Mesenchymal stem cell (in vitro differentiated cells and primary cell): ENCODE measurements around the gene CLP1.
A peak's percentile ranks its signal among the peaks of the same experiment; 100 is the strongest.

Experiments used
- DNase-seq: peaks from one replicate; pipeline ENCODE4 v3.0.0-alpha.2; 2013
- H2AFZ ChIP-seq: one replicate; pipeline ENCODE4 v1.6.1; 2013; ENCODE audit warnings: low read depth, mild to moderate bottlenecking, control low read depth, inconsistent platforms, low read length, moderate library complexity
- H2AK5ac ChIP-seq: 2 replicates; pipeline ENCODE4 v1.6.1; 2013; ENCODE audit warnings: low read length, moderate library complexity, mild to moderate bottlenecking, inconsistent platforms; ENCODE audit not compliant: severe bottlenecking
- H2BK120ac ChIP-seq: one replicate; pipeline ENCODE4 v1.6.1; 2013; ENCODE audit warnings: low read depth, mild to moderate bottlenecking, inconsistent platforms, low read length, moderate library complexity
- H2BK12ac ChIP-seq, 2 experiments: one replicate each; pipeline ENCODE4 v1.6.1; 2013; ENCODE audit warnings: inconsistent platforms in 2 of 2, low read length in 2 of 2, mild to moderate bottlenecking in 2 of 2, moderate library complexity in 2 of 2, control low read depth in 1 of 2
- H2BK15ac ChIP-seq: one replicate; pipeline ENCODE4 v1.6.1; 2013; ENCODE audit warnings: mild to moderate bottlenecking, low read depth, inconsistent platforms; ENCODE audit not compliant: poor library complexity, severe bottlenecking
- H2BK5ac ChIP-seq: 2 replicates; pipeline ENCODE4 v1.6.1; 2013; ENCODE audit warnings: low read depth, mild to moderate bottlenecking, low read length, control low read depth, inconsistent platforms; ENCODE audit not compliant: poor library complexity, severe bottlenecking
- H3K14ac ChIP-seq, 2 experiments: one replicate each; pipeline ENCODE4 v1.6.1; 2013; ENCODE audit warnings: inconsistent platforms in 2 of 2, low read length in 2 of 2, control low read depth in 1 of 2, mild to moderate bottlenecking in 1 of 2, moderate library complexity in 1 of 2
- H3K18ac ChIP-seq, 2 experiments: one replicate each; pipeline ENCODE4 v1.6.1; 2013; ENCODE audit warnings: inconsistent platforms in 2 of 2, low read length in 2 of 2, control low read depth in 1 of 2, low read depth in 1 of 2, mild to moderate bottlenecking in 1 of 2
- H3K23ac ChIP-seq, 2 experiments: one replicate each; pipeline ENCODE4 v1.6.1; 2013; ENCODE audit warnings: inconsistent platforms in 2 of 2, low read length in 2 of 2, mild to moderate bottlenecking in 2 of 2, moderate library complexity in 2 of 2, control low read depth in 1 of 2
- H3K27ac ChIP-seq: 2 replicates; pipeline ENCODE4 v1.5.1; 2013; ENCODE audit warnings: mild to moderate bottlenecking, moderate library complexity, low read length, control low read depth, inconsistent platforms; ENCODE audit not compliant: poor library complexity, severe bottlenecking
- H3K27me3 ChIP-seq, 2 experiments: 2 replicates each; pipeline versions ENCODE4 v1.6.1 to v1.7.0; 2013; ENCODE audit warnings: low read length in 2 of 2, mild to moderate bottlenecking in 2 of 2, moderate library complexity in 2 of 2, control low read depth in 1 of 2, inconsistent platforms in 1 of 2; ENCODE audit not compliant: control insufficient read depth in 1 of 2, insufficient read depth in 1 of 2
- H3K36me3 ChIP-seq, 2 experiments: 2 replicates each; pipeline versions ENCODE4 v1.6.1 to v1.7.0; 2013; ENCODE audit warnings: low read length in 2 of 2, control low read depth in 1 of 2, inconsistent platforms in 1 of 2, low read depth in 1 of 2, mild to moderate bottlenecking in 1 of 2; ENCODE audit not compliant: insufficient read depth in 2 of 2, control insufficient read depth in 1 of 2
- H3K4ac ChIP-seq, 2 experiments: one replicate each; pipeline ENCODE4 v1.6.1; 2013; ENCODE audit warnings: inconsistent platforms in 2 of 2, low read length in 2 of 2, mild to moderate bottlenecking in 2 of 2, moderate library complexity in 2 of 2, control low read depth in 1 of 2, low read depth in 1 of 2
- H3K4me1 ChIP-seq: 2 replicates; pipeline ENCODE4 v1.6.1; 2013; ENCODE audit warnings: low read depth, low read length, control low read depth; ENCODE audit not compliant: control insufficient read depth, insufficient read depth
- H3K4me2 ChIP-seq: 2 replicates; pipeline ENCODE4 v1.6.1; 2013; ENCODE audit warnings: low read length, mild to moderate bottlenecking, inconsistent platforms; ENCODE audit not compliant: poor library complexity, severe bottlenecking
- H3K4me3 ChIP-seq, 2 experiments: 2 replicates each; pipeline versions ENCODE4 v1.5.1 to v1.7.0; 2013; ENCODE audit warnings: low read length in 2 of 2, mild to moderate bottlenecking in 2 of 2, control low read depth in 1 of 2, low read depth in 1 of 2; ENCODE audit not compliant: insufficient read depth in 1 of 2
- H3K79me1 ChIP-seq: replicated peaks from 2 replicates; pipeline ENCODE4 v1.6.1; 2013; ENCODE audit warnings: mild to moderate bottlenecking, control low read depth, low read length, inconsistent platforms; ENCODE audit not compliant: poor library complexity, severe bottlenecking
- H3K9ac ChIP-seq: 2 replicates; pipeline ENCODE4 v1.7.0; 2013; ENCODE audit warnings: mild to moderate bottlenecking, low read length, moderate library complexity
- H3K9me3 ChIP-seq: 2 replicates; pipeline ENCODE4 v1.7.0; 2013; ENCODE audit warnings: mild to moderate bottlenecking, low read length; ENCODE audit not compliant: control insufficient read depth
- H4K8ac ChIP-seq: one replicate; pipeline ENCODE4 v1.6.1; 2013; ENCODE audit warnings: inconsistent platforms, mild to moderate bottlenecking, low read length, moderate library complexity
- H4K91ac ChIP-seq: one replicate; pipeline ENCODE4 v1.6.1; 2013; ENCODE audit warnings: mild to moderate bottlenecking, low read length, inconsistent platforms
- WGBS: methylation state at CpG from one replicate; pipeline ENCODE4 v1.1.7; 2013; ENCODE audit warnings: mixed read lengths; 5-methylcytosine and 5-hydroxymethylcytosine counted together

Gene CLP1

DNA sequence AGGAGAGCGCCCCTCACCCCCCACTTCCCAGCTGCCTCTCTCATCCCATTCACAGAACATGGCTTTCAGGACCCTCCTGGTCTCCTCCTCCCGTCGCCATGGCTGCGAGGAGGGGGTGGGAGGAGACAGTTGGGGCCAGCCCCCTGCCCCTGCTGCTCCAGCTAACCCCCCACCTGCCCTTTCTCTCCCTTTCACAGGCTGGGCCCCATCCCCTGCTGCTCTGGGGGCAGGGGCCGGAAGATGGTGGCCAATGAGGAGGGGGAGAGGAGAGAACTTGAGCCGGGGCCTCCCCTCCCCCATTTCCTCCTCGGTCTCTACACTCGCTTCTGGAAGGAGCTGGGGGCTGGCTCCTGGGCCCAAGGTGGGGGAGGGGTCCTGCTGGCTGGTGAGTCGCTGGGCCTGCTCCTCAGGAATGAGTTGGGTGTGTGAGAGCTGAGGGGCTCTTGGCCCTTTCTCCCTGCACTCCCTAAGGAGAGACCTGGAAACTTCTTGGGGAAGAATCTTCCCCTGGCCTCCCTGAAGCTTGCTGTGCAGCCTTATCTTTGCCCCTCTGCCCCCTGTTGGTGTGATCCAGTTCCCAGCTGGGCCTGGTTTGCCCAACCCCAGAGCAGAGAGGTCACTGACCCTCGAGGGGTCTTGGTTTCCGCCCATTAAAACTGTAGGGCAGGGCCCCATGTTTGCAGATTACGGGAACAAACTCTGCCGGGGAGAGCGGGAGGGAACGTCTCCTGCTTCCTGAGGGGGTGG, 18.1 kb upstream of the CLP1 start:
- WGBS, result under 1% methylated on average over 8 of the region's 15 CpGs
- peak overlapping the region; percentile 2 to 91 for H2BK12ac ChIP-seq
- peak overlapping the region; percentile 95 for H3K9ac ChIP-seq
- peak overlapping the region; percentile 82 to 97 for H3K4me3 ChIP-seq
- peak overlapping the region; percentile 99 for H4K91ac ChIP-seq
- peak overlapping the region; percentile 92 for H3K27ac ChIP-seq
- peaks cover under 1 to 7% of the 10 kb centered on the region in 2 experiments for H3K27me3 ChIP-seq
- peak overlapping the region; percentile 40 for H2BK5ac ChIP-seq
- peak overlapping the region; percentile 59 for H4K8ac ChIP-seq
- no peak overlapping the region for H2AFZ ChIP-seq
- DNase-seq, result peak; percentile 81
- peak overlapping the region; percentile 29 for H2BK15ac ChIP-seq
- H3K14ac ChIP-seq, result peak overlapping the region in 1 of 2 experiments; percentile 72
- H3K23ac ChIP-seq, result peak overlapping the region in 1 of 2 experiments; percentile 37
- H3K4me1 ChIP-seq, result peaks cover 23% of the 10 kb centered on the region
- H3K4me2 ChIP-seq, result peak overlapping the region; percentile 52
- no peaks in the 10 kb centered on the region for H3K36me3 ChIP-seq
- H3K79me1 ChIP-seq, result peaks cover 12% of the 10 kb centered on the region
- H3K18ac ChIP-seq, result peak overlapping the region; percentile 90 to 99
- no peaks in the 10 kb centered on the region for H3K9me3 ChIP-seq
- H2BK120ac ChIP-seq, result peak overlapping the region; percentile 39
- peak overlapping the region; percentile 64 to 99 for H3K4ac ChIP-seq
- peak overlapping the region; percentile 19 for H2AK5ac ChIP-seq

DNA sequence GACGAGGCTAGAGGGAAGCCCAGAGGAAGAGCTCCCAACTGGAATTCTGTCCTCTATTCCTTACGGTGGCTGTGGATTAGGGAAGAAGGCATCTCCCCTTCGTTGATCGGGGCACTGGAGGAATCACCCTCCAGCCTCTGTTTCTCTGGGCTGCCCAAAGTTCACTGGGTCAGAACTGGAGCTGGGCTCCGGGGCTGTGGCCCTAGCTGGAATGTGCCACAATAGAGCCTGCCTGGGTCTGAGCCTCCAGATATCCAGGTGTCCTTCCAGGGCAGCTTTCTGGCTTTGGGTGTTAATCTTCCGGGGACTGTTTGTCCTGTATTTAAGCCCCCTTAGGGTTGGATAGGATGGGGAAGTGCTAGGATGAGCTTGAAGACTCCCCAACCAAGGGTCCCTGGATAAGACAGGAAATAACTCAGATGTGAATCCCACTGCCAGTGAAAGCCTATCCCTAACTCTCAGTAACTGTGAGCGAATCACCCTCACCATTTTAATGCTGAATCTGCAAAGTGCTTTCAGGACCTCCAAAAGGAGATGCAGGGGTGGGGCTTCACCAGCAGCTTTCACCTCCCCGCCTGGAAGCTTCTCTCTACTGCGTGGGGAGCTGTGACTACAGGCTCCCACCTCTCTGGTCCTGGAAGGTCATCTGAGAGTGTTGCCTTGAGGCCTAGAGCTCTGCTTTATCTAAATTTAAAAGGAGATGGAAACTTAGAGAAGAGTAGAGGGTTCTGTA, 17.3 kb upstream of the CLP1 start:
- Histone ChIP-seq H4K8ac (peak overlapping the region; percentile 39), H3K79me1 (peaks cover 14% of the 10 kb centered on the region), H3K4me1 (peaks cover 25% of the 10 kb centered on the region), H3K4me3 (peak overlapping the region; percentile 82 to 97), H4K91ac (peak overlapping the region; percentile 99), H3K4me2 (peak overlapping the region; percentile 52), H3K9me3 (no peaks in the 10 kb centered on the region), H2BK5ac (peak overlapping the region; percentile 40), H2BK120ac (peak overlapping the region; percentile 39), H3K4ac (peak overlapping the region; percentile 50 to 64), H2BK15ac (peak overlapping the region; percentile 85), H3K36me3 (no peaks in the 10 kb centered on the region), H3K14ac (peak overlapping the region in 1 of 2 experiments; percentile 61), H2AFZ (no peak overlapping the region), H3K18ac (peak overlapping the region; percentile 64 to 78), H3K9ac (peak overlapping the region; percentile 95), H2BK12ac (peak overlapping the region; percentile 75 to 82), H3K27me3 (peaks cover 0 to 3% of the 10 kb centered on the region in 2 experiments), H3K23ac (peak overlapping the region in 1 of 2 experiments; percentile 27), H3K27ac (peak overlapping the region; percentile 92), H2AK5ac (peak overlapping the region; percentile 19)
- 10% methylated on average over 9 of the region's 9 CpGs for WGBS
- peak; percentile 22 for DNase-seq

DNA sequence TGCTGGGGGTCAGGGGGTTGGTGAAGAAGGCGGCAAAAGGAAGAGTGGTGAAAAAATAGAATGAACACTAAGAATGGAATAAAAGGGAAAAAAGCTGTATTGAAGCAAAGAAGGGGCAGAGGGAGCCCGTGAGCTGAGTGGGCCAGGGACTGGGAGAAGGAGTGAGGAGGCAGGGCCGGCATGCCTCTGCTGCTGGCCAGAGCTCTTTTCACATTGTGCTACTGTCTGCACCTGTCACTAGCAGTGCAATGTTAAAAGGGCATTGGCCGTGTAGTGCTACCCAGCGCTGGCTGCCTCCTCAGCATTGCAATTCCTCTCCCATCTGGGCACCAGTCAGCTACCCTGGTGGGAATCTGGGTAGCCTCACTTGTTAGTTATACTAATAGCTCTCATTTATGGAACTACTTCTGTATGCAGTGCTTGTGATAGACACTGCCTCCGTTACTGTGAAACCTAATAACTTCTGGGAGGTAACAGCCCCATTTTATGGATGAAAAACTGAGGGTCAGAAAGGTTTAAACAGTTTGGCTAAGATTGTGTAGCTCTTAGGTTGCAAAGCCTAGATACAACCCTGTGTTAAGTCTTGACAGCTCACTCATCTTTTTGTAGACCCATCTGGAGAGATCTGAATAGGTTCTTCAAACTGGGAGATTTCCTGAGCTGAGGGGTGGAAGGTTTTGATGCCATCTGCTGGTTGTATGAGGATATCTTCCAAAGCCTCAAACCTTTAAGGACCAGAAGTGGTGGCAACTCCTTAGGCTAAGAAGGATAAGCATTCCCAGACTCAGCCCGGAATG, 16.4 kb upstream of the CLP1 start:
- Histone ChIP-seq H3K4me1 (peaks cover 27% of the 10 kb centered on the region), H3K79me1 (peaks cover 15% of the 10 kb centered on the region), H2BK15ac (no peak overlapping the region), H2BK120ac (no peak overlapping the region), H4K8ac (no peak overlapping the region), H3K18ac (no peak overlapping the region), H4K91ac (no peak overlapping the region), H3K36me3 (peaks cover 0 to under 1% of the 10 kb centered on the region in 2 experiments), H3K9ac (peak overlapping the region; percentile 95), H2AFZ (no peak overlapping the region), H3K27me3 (peaks cover 0 to 12% of the 10 kb centered on the region in 2 experiments), H3K4me2 (peak overlapping the region; percentile 52), H2BK12ac (no peak overlapping the region), H2AK5ac (no peak overlapping the region), H3K9me3 (no peaks in the 10 kb centered on the region), H3K4me3 (peak overlapping the region in 1 of 2 experiments; percentile 97), H2BK5ac (no peak overlapping the region), H3K27ac (peak overlapping the region; percentile 92), H3K23ac (no peak overlapping the region), H3K14ac (no peak overlapping the region), H3K4ac (no peak overlapping the region)
- peak; percentile 81 for DNase-seq
- 64% methylated on average over 7 of the region's 7 CpGs for WGBS
